Measurements from ENCODE around the gene PLXNB2.

GRCh38 chr22:50305923-50306566 lies 1.4 kb downstream of the PLXNB2 start:
- TF ChIP-seq CTCF (IDR thresholded peaks at IDR 0.05; ENCODE audit: low read length) (no peak), EZH2 (IDR thresholded peaks at IDR 0.05; ENCODE audit: borderline replicate concordance, low read length) (no peak)
